K562 (cell line): ENCODE results near the gene RUVBL2. TPM values are rescaled to one million over a fixed set of nuclear protein-coding genes. Genes with fewer than 3 reads are reported as not detected.

ENCODE experiments used
- ATAC-seq: fragments of 200-7000 bp; cut with Tn5 transposase; 3 replicates; pipeline ENCODE4 v1.9.1; 2020; ENCODE audit warnings: moderate library complexity
- BruUV-seq: library from RNA; stranded (reverse); fragments of 400-500 nt; replicated peaks from 2 replicates; lab custom pipeline; 2021; lab: Mats Ljungman, UMichigan
- CTCF ChIA-PET: fragments of 300-600 bp; formaldehyde crosslinking; extraction: SDS; loops from one replicate; lab custom pipeline; 2021; ENCODE audit warnings: low intra/inter-chr PET ratio; lab: Yijun Ruan, JAX
- POLR2A ChIA-PET: fragments of 300-600, 350-650 bp; sonication (Branson Sonifier 250); formaldehyde crosslinking; extraction: SDS; loops from one replicate; lab custom pipeline; 2021; ENCODE audit warnings: antibody characterized with exemption, inconsistent platforms; lab: Yijun Ruan, JAX
- DNase-seq, 4 experiments: peaks; one replicate each; pipeline versions ENCODE4 v3.0.0 to v3.0.0-alpha.2; 2011 to 2018; ENCODE audit warnings: low spot score in 3 of 4, mixed read lengths in 3 of 4; ENCODE audit errors: extremely low read depth in 1 of 4
- FAIRE-seq: peaks from 2 replicates; lab custom pipeline; 2011; peaks lifted over from hg19 to GRCh38; lab: Jason Lieb, UNC
- H2AFZ ChIP-seq: 2 replicates; pipeline ENCODE4 v1.6.0; 2011; ENCODE audit warnings: low read depth, low read length, control low read depth, inconsistent platforms
- H3K27ac ChIP-seq: fragments of 200-600 bp; 3 replicates; pipeline ENCODE4 v1.8.0; 2011; ENCODE audit warnings: low read depth, mild to moderate bottlenecking, control low read depth, inconsistent platforms, low read length, moderate library complexity, mixed read lengths; ENCODE audit errors: extremely low read depth
- H3K27me3 ChIP-seq, 2 experiments: fragments of 300-600 bp in 1 of 2; 2 replicates in 1 of 2; 3 replicates in 1 of 2; pipeline versions ENCODE4 v1.6.0 to v1.8.0; 2011; ENCODE audit warnings: inconsistent platforms in 2 of 2, low read length in 2 of 2, mild to moderate bottlenecking in 1 of 2, mixed read lengths in 1 of 2, moderate library complexity in 1 of 2; ENCODE audit not compliant: control insufficient read depth in 2 of 2, insufficient read depth in 2 of 2
- H3K36me3 ChIP-seq: fragments of 300-600 bp; 3 replicates; pipeline ENCODE4 v1.8.0; 2011; ENCODE audit warnings: mild to moderate bottlenecking, low read length, inconsistent platforms; ENCODE audit not compliant: control insufficient read depth, insufficient read depth
- H3K4me1 ChIP-seq, 2 experiments: fragments of 200-600 bp in 1 of 2; replicated peaks in 1 of 2; 2 replicates in 1 of 2; 3 replicates in 1 of 2; pipeline versions ENCODE4 v1.5.1 to v1.8.0; 2011; ENCODE audit warnings: inconsistent platforms in 2 of 2, low read length in 2 of 2, mild to moderate bottlenecking in 1 of 2, mixed read lengths in 1 of 2, moderate library complexity in 1 of 2; ENCODE audit not compliant: control insufficient read depth in 2 of 2, insufficient read depth in 2 of 2
- H3K4me2 ChIP-seq: 2 replicates; pipeline ENCODE4 v1.6.1; 2011; ENCODE audit warnings: low read length, control low read depth, inconsistent platforms, mixed read lengths; ENCODE audit not compliant: insufficient read depth
- H3K4me3 ChIP-seq: fragments of 200-600 bp; sonication (generic), shearing (Covaris generic); 2 replicates; pipeline ENCODE4 v1.5.1; 2016; ENCODE audit warnings: control low read depth, inconsistent platforms
- H3K79me2 ChIP-seq: fragments of 200-600 bp; 3 replicates; pipeline ENCODE4 v1.8.0; 2011; ENCODE audit warnings: low read length, inconsistent platforms; ENCODE audit not compliant: control insufficient read depth, insufficient read depth
- H3K9ac ChIP-seq, 2 experiments: 2 replicates each; pipeline versions ENCODE4 v1.6.0 to v1.6.1; 2011; ENCODE audit warnings: low read depth in 2 of 2, low read length in 2 of 2, control low read depth in 1 of 2, inconsistent platforms in 1 of 2, mild to moderate bottlenecking in 1 of 2, mixed read lengths in 1 of 2; ENCODE audit not compliant: insufficient read depth in 1 of 2
- H3K9me1 ChIP-seq: one replicate; pipeline ENCODE4 v1.6.0; 2011; ENCODE audit warnings: inconsistent platforms, mild to moderate bottlenecking, low read length, moderate library complexity; ENCODE audit not compliant: control insufficient read depth, insufficient read depth
- H3K9me3 ChIP-seq: replicated peaks from 2 replicates; pipeline ENCODE4 v1.5.1; 2011; ENCODE audit warnings: low read depth, low read length, inconsistent platforms; ENCODE audit not compliant: control insufficient read depth, insufficient read depth
- H4K20me1 ChIP-seq: replicated peaks from 2 replicates; pipeline ENCODE4 v1.6.1; 2011; ENCODE audit warnings: low read length, inconsistent platforms, mixed read lengths; ENCODE audit not compliant: control insufficient read depth, insufficient read depth
- ARNT ChIP-seq, 2 experiments: fragments of 450-650 bp; IDR thresholded peaks; 2 replicates each; pipeline ENCODE4 v1.6.1; 2016; ENCODE audit warnings: mild to moderate bottlenecking in 1 of 2
- C11orf30 ChIP-seq: fragments of 450-650 bp; IDR thresholded peaks from 2 replicates; pipeline ENCODE4 v1.6.1; 2016; ENCODE audit warnings: low read depth, mild to moderate bottlenecking
- CHD2 ChIP-seq: IDR thresholded peaks from 2 replicates; pipeline ENCODE4 v1.6.1; 2011; ENCODE audit warnings: low read depth, low read length
- COPS2 ChIP-seq: fragments of 450-650 bp; conservative IDR thresholded peaks from 2 replicates; pipeline ENCODE4 v1.6.1; 2016; ENCODE audit warnings: mild to moderate bottlenecking, moderate library complexity
- ETS2 ChIP-seq: IDR thresholded peaks from 2 replicates; pipeline ENCODE4 v1.6.1; 2016; ENCODE audit warnings: borderline replicate concordance, missing genetic modification characterization, mild to moderate bottlenecking, moderate library complexity, missing compliant biosample characterization; ENCODE audit not compliant: poor library complexity, severe bottlenecking
- FUS ChIP-seq: fragments of 200-400 bp; formaldehyde crosslinking; optimal IDR thresholded peaks from 2 replicates; pipeline ENCODE3; 2017; ENCODE audit warnings: low read depth, low read length
- JUN ChIP-seq, 2 experiments: sonication (generic) in 1 of 2; formaldehyde crosslinking in 1 of 2; IDR thresholded peaks; 2 replicates each; pipeline versions ENCODE4 v1.6.1 to v1.8.0; 2012 to 2022; ENCODE audit warnings: borderline replicate concordance in 2 of 2, mild to moderate bottlenecking in 2 of 2, improper control_type of control experiment in 1 of 2, low read depth in 1 of 2, low read length in 1 of 2, missing genetic modification reagents in 1 of 2
- SRF ChIP-seq, 2 experiments: fragments of 250-450, 450-650 bp in 1 of 2; sonication (Bioruptor Pico) in 1 of 2; sonication (generic) in 1 of 2; formaldehyde crosslinking; IDR thresholded peaks; 2 replicates each; pipeline versions ENCODE4 v1.5.0 to v1.5.1; 2020 to 2022; ENCODE audit warnings: mild to moderate bottlenecking in 1 of 2, missing genetic modification reagents in 1 of 2
- ZNF316 ChIP-seq: fragments of 450-650 bp; IDR thresholded peaks from 2 replicates; pipeline ENCODE4 v1.6.1; 2016
- WGBS: fragments of 100-300 bp; shearing (Covaris generic); methylation state at CpG from one replicate; pipeline ENCODE4 v1.1.6; 2016; ENCODE audit warnings: low coverage, mixed read lengths; ENCODE audit not compliant: insufficient coverage; ENCODE audit errors: missing lambda C conversion rate; 5-methylcytosine and 5-hydroxymethylcytosine counted together
- in situ Hi-C: fragments of 300-500 bp; cut with MboI; formaldehyde crosslinking; loops from 4 replicates; pipeline ENCODE4 v1.15.0; 2018; ENCODE audit warnings: inconsistent platforms, mixed read lengths
- intact Hi-C: fragments of 100-400 bp; cut with micrococcal nuclease; formaldehyde crosslinking; loops from 2 replicates; pipeline ENCODE4 v1.14.2; 2022
- polyA plus RNA-seq, 8 experiments: library from polyadenylated mRNA; depleted of rRNA in 4 of 8; stranded (reverse) in 5 of 8; unstranded in 3 of 8; fragments of >200 nt; fragmentation: Nextera tagmentation in 2 of 8; fragmentation: Illumina TruSeq in 1 of 8; extraction: Ambion mirVana in 2 of 8; extraction: Trizol in 1 of 8; gene quantifications; 2 replicates each; pipeline versions ENCODE4 v1.2.1 to v1.2.3, GENCODE V29; 2011 to 2014; ENCODE audit warnings: inconsistent platforms in 1 of 8, missing spikeins in 1 of 8
- total RNA-seq, 7 experiments: library from RNA; depleted of rRNA in 6 of 7; stranded (reverse); fragments of >200 nt in 6 of 7; fragmentation: Illumina TruSeq in 2 of 7; extraction: Trizol in 2 of 7; gene quantifications; 2 replicates each; pipeline versions ENCODE4 v1.2.1 to v1.2.3, GENCODE V29; 2011 to 2021; ENCODE audit warnings: low replicate concordance in 1 of 7
- TF ChIP-seq, protein P1 (sequence below), 2 experiments: fragments of 450-650 bp in 1 of 2; IDR thresholded peaks; 2 replicates each; pipeline ENCODE4 v1.6.1; 2011 to 2017; ENCODE audit warnings: low read depth in 2 of 2, antibody characterized with exemption in 1 of 2, borderline replicate concordance in 1 of 2, low read length in 1 of 2, mild to moderate bottlenecking in 1 of 2, mixed read lengths in 1 of 2; ENCODE audit not compliant: control insufficient read depth in 1 of 2

The RUVBL2 gene
- total and polyA plus RNA-seq, 9 of the 15 experiments (the other 6 are each of a cell fraction or from before 2014, with no cell fraction given): 71.4 to 453 (median 237) TPM

DNA sequence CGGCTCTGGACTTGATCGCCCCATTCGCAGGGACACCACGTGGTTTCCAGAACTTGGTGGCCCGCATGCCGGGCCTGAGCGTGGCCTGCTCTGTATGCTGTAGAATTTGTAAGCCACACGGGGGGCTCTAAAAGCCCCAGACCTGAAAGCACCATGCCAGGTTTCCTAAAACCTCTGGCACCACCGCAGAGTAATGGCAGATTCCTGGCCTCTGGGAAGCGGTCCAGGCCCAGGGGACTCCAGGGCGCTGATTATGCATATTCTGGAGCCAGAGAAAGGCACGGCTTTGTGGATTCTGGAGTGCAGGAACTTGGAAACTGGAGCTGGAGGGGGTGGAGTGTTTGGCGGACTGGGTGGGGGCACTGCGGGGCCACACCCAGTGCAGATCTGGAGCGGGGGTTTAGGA, 24.9 kb upstream of the RUVBL2 start:
- ChIA-PET POLR2A (interaction anchor here (0.6 to 14.5 kb wide), 15 partner anchors 9 to 520 kb away, joined by 3 to 439 read pairs (median 11); partner anchors contain the start of genes BAX, DHDH, GYS1 and NUCB1), CTCF (interaction anchor here (0.6 kb wide), 1 partner anchor 13 kb away, joined by 6 read pairs; no protein-coding TSS in a partner anchor)
- H3K36me3 ChIP-seq: peaks cover 65% of the 10 kb centered on the region
- H3K4me1 ChIP-seq: peaks cover 32 to 44% of the 10 kb centered on the region in 2 experiments
- peaks cover 37% of the 10 kb centered on the region for H3K79me2 ChIP-seq
- H2AFZ ChIP-seq: no peak overlapping the region
- TF ChIP-seq C11orf30 (peak; percentile 28; the same call in 1 of the 2 replicates), ETS2 (tag) (no peak), ZNF316 (peak; percentile 34; the same call in 1 of the 2 replicates), ARNT (IDR thresholded peaks at IDR 0.05) (no peak), COPS2 (no peak), FUS (no peak), CHD2 (peak; percentile 16), JUN (IDR thresholded peaks at IDR 0.05; ENCODE audit: borderline replicate concordance, low read depth, low read length) (no peak), JUN (CRISPR knock-in tag; IDR thresholded peaks at IDR 0.05; ENCODE audit: borderline replicate concordance) (no peak), SRF (CRISPR knock-in tag; IDR thresholded peaks at IDR 0.05) (no peak)
- TF ChIP-seq, protein P1, sequence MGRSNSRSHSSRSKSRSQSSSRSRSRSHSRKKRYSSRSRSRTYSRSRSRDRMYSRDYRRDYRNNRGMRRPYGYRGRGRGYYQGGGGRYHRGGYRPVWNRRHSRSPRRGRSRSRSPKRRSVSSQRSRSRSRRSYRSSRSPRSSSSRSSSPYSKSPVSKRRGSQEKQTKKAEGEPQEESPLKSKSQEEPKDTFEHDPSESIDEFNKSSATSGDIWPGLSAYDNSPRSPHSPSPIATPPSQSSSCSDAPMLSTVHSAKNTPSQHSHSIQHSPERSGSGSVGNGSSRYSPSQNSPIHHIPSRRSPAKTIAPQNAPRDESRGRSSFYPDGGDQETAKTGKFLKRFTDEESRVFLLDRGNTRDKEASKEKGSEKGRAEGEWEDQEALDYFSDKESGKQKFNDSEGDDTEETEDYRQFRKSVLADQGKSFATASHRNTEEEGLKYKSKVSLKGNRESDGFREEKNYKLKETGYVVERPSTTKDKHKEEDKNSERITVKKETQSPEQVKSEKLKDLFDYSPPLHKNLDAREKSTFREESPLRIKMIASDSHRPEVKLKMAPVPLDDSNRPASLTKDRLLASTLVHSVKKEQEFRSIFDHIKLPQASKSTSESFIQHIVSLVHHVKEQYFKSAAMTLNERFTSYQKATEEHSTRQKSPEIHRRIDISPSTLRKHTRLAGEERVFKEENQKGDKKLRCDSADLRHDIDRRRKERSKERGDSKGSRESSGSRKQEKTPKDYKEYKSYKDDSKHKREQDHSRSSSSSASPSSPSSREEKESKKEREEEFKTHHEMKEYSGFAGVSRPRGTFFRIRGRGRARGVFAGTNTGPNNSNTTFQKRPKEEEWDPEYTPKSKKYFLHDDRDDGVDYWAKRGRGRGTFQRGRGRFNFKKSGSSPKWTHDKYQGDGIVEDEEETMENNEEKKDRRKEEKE (IDR thresholded peaks at IDR 0.05; ENCODE audit: borderline replicate concordance in 1 of 2, control insufficient read depth in 1 of 2, low read depth in 2 of 2, low read length in 1 of 2): 0 out of 4 replicates have a peak, but pooled peaks of 1 of the 2 experiments have one; percentile 9
- DNase-seq: peak in 1 of 4 experiments; percentile 22
- no peak overlapping the region for H3K4me2 ChIP-seq
- no peak overlapping the region for H3K9ac ChIP-seq
- no peak for FAIRE-seq
- H3K4me3 ChIP-seq: no peak overlapping the region
- 95% methylated on average over 10 of the region's 15 CpGs for WGBS
- no peak overlapping the region for H3K27ac ChIP-seq
- no peaks in the 10 kb centered on the region for H3K27me3 ChIP-seq
- no peaks in the 10 kb centered on the region for H3K9me1 ChIP-seq
- intact Hi-C loops (loop anchor here (5.0 kb wide), 1 partner anchor 37 kb away; the partner anchor contains the start of gene DHDH), in situ Hi-C loops (loop anchor here (10.0 kb wide), 1 partner anchor 94 kb away; the partner anchor contains the start of gene PPP1R15A)
- peaks cover 21% of the 10 kb centered on the region for H4K20me1 ChIP-seq
- no peaks in the 10 kb centered on the region for H3K9me3 ChIP-seq
- ATAC-seq: no peak
- BruUV-seq: no TSS peak
